Activated T-helper 2 cell treated with anti-CD3 and anti-CD28 coated beads, Interferon-gamma antibody, Interleukin-2, Interleukin-4, amounts not matched to agents 10 μg/mL and 5 μg/mL and 100 μg/mL, durations not matched to agents 14 hours and 24 hours and 36 hours (primary cell): Measurements from ENCODE around the gene TBRG4. TPM values are rescaled to one million over a fixed set of nuclear protein-coding genes. Genes with fewer than 3 reads are reported as not detected.

Experiments used
- DNase-seq: peaks from one replicate; pipeline ENCODE4 v3.0.0; 2021; ENCODE audit warnings: low spot score
- H3K27ac Mint-ChIP-seq: one replicate; pipeline ENCODE4 v1.8.0; 2021; ENCODE audit warnings: mixed read lengths
- H3K27me3 Mint-ChIP-seq: one replicate; pipeline ENCODE4 v1.8.0; 2021; ENCODE audit warnings: low read depth, mixed read lengths
- H3K36me3 Mint-ChIP-seq: one replicate; pipeline ENCODE4 v1.8.0; 2021; ENCODE audit warnings: low read depth, mixed read lengths
- H3K4me1 Mint-ChIP-seq: one replicate; pipeline ENCODE4 v1.8.0; 2021; ENCODE audit warnings: low read depth, mixed read lengths
- H3K4me3 Mint-ChIP-seq: one replicate; pipeline ENCODE4 v1.8.0; 2021; ENCODE audit warnings: low read depth, mild to moderate bottlenecking, moderate library complexity, mixed read lengths
- H3K9me3 Mint-ChIP-seq: one replicate; pipeline ENCODE4 v1.8.0; 2021; ENCODE audit warnings: mixed read lengths
- intact Hi-C: fragments of 100-400 bp; cut with micrococcal nuclease; formaldehyde crosslinking; loops from one replicate; pipeline ENCODE4 v1.15.1; 2023
- total RNA-seq: library from RNA; stranded (reverse); gene quantifications from 2 replicates; pipeline ENCODE4 v1.2.3, GENCODE V29; 2022

TBRG4 gene
- total RNA-seq, 1 donor from 2014 or later: 180 TPM

GRCh38 chr7:45103958-45104843 lies 7.3 kb downstream of the TBRG4 start:
- H3K27ac Mint-ChIP-seq: no peak overlapping the region
- no peak overlapping the region for H3K4me3 Mint-ChIP-seq
- peaks cover 75% of the 10 kb centered on the region for H3K36me3 Mint-ChIP-seq
- H3K9me3 Mint-ChIP-seq: no peaks in the 10 kb centered on the region
- intact Hi-C loops: no loop called here
- peaks cover 17% of the 10 kb centered on the region for H3K4me1 Mint-ChIP-seq
- DNase-seq: no peak
- no peaks in the 10 kb centered on the region for H3K27me3 Mint-ChIP-seq

DNA sequence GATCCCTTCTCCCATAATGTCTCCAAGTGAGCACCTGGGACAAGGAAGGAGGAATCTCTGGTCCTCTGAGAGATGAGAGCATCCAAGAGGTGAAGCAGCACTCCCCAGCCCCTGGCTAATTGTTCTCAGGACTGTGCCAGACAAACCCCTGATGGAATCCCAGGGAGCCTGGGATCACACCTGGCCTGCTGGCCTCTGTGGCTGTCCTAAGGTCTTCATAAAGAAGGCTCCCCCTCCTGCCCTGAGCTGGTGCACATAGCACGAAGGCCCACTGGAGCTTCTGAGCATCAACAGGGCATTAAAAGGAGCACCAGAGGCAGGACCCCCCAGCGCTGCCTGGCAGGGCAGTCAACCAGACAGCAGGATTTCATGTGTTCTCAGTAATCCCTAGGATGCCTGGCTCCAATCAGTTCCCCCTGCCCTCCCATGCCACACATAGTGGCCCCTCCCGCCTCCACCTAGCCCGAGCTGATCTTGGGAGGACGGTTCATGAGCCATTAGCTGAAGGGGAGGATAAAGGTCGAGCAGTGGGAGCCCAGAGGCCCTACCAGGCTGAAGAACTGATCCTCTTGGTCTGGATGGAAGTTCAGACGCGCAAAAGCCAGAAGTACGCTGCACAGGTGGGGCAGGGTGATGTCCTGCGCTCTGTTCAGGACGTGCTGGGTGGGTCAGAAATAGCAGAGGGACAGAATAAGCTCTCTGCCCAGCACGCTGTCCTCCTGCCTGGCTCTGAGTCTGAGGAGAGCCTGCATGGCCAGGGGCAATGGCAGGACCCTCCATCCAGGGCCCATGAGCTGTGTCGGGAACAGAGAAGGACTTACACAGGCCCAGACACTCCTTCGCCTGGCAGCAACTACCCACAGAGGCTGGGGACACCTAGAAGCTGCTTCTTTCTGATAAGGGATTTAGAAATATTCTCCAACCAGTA lies 8.4 kb downstream of the TBRG4 start:
- H3K36me3 Mint-ChIP-seq: peaks cover 65% of the 10 kb centered on the region
- no peak overlapping the region for H3K27ac Mint-ChIP-seq
- no peaks in the 10 kb centered on the region for H3K27me3 Mint-ChIP-seq

GRCh38 chr7:45101748-45102147 lies 9.7 kb downstream of the TBRG4 start:
- H3K9me3 Mint-ChIP-seq: no peaks in the 10 kb centered on the region
- H3K4me3 Mint-ChIP-seq: no peak overlapping the region
- DNase-seq: no peak
- H3K4me1 Mint-ChIP-seq: no peaks in the 10 kb centered on the region
- peaks cover 54% of the 10 kb centered on the region for H3K36me3 Mint-ChIP-seq
- H3K27ac Mint-ChIP-seq: no peak overlapping the region
- H3K27me3 Mint-ChIP-seq: no peaks in the 10 kb centered on the region
- intact Hi-C loops: no loop called here

More for the DNA sequence above, 8.4 kb downstream of the TBRG4 start:
- intact Hi-C loops: no loop called here
- no peak overlapping the region for H3K4me3 Mint-ChIP-seq
- no peaks in the 10 kb centered on the region for H3K9me3 Mint-ChIP-seq
- peaks cover 10% of the 10 kb centered on the region for H3K4me1 Mint-ChIP-seq
- DNase-seq: no peak

DNA sequence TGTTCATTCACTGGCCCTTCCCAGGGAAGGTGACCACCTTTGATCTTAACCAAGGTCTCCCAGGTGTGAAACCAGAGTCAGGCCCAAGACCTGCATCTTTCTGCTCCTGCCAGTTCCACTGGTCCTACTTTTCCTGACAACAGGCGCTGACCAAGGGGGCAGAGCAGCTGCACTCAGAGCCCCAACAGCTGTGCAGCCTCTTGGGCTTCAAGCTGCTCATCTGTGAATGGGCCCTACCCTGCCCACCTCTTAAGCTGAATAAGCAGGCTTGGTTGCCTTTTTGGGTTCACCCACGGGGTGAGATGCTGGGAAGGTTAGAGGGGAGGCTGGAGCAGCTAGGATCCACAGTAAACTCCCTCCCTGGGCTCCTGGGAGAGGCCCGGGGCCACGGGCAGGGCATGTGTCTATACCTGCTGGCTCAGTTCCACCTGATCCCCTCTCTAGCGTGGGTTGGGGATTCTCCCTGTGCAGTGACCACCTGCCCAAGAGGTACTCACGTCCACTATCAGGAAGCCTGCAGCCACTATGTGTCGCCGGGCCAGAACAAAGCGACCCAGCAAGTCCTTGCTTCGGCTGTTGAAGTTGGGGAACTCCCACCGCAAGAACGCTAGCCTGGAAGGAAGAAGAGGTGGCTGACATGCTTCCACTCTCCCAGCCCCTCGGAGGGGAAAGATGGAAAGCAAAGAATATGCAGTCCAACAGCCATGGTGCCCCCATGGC lies 10.6 kb downstream of the TBRG4 start:
- DNase-seq: no peak
- Mint-ChIP-seq H3K27me3 (no peaks in the 10 kb centered on the region), H3K4me1 (no peaks in the 10 kb centered on the region), H3K27ac (no peak overlapping the region), H3K4me3 (no peak overlapping the region), H3K36me3 (peaks cover 48% of the 10 kb centered on the region), H3K9me3 (no peaks in the 10 kb centered on the region)
- intact Hi-C loops: no loop called here

- intact Hi-C loops: no loop called here
- Mint-ChIP-seq H3K27me3 (no peaks in the 10 kb centered on the region), H3K36me3 (peaks cover 41% of the 10 kb centered on the region), H3K4me1 (no peaks in the 10 kb centered on the region), H3K9me3 (no peaks in the 10 kb centered on the region), H3K4me3 (no peak overlapping the region), H3K27ac (no peak overlapping the region)
- DNase-seq: no peak
Observed at GRCh38 chr7:45099891-45100760, 11.4 kb downstream of the TBRG4 start.

DNA sequence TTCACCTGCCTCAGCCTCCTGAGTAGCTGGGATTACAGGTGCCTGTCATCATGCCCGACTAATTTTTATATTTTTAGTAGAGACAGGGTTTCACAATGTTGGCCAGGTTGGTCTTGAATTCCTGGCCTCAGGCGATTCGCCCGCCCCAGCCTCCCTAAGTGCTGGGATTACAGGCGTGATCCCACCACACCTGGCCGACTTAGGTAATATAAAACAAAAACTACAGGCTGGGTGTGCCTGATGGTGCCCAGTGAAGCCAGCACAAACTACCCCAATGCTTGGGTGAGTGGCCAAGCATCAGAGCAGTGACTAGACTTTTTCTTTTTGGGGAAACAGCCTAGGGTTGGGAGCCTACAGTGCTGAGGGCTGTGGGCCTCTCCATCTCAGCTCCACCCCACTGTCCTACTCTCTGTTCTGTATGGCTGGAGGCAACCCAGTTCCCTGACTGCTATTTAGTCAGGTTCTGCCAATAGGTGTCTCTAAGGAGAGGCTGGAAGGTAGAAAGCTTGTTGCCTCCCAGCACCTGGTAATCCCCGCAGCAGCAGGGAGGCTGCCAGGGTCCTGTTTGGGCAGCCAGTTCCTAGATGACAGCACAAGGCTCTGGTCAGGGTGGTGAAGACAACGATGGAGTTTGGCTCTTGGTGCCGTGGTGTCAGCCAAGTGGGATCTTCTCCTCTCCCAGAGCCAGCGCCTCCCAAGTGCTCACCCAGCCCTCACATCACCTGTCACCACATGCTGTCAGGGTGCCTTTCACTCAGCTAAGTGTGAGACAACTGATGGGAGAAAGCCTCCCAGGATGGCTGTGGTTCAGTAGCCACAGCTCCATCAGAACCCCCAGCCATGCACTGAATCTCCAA lies 12.3 kb downstream of the TBRG4 start:
- H3K36me3 Mint-ChIP-seq: peaks cover 34% of the 10 kb centered on the region
- H3K9me3 Mint-ChIP-seq: no peaks in the 10 kb centered on the region
- no peaks in the 10 kb centered on the region for H3K4me1 Mint-ChIP-seq
- no peak overlapping the region for H3K27ac Mint-ChIP-seq
- no peaks in the 10 kb centered on the region for H3K27me3 Mint-ChIP-seq
- DNase-seq: no peak
- no peak overlapping the region for H3K4me3 Mint-ChIP-seq
- intact Hi-C loops: no loop called here

DNA sequence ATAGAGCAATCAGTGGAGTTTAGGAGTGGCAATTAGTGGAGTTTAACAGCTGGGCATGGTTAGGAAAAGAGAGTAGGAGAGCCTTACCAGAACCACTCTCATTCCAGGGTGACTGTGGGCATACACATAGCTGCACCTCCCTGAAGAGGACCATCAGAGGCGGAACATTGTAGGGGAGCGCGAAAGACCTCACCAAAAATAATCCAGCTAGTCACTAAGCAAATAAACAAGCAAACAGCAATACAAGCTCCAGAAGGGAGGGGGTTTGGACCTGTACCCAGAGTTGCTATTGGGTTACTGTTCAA lies 18.6 kb downstream of the TBRG4 start:
- H3K27ac Mint-ChIP-seq: no peak overlapping the region
- peaks cover 24% of the 10 kb centered on the region for H3K27me3 Mint-ChIP-seq
- H3K4me3 Mint-ChIP-seq: no peak overlapping the region
- H3K36me3 Mint-ChIP-seq: peaks cover 3% of the 10 kb centered on the region
- peaks cover 4% of the 10 kb centered on the region for H3K9me3 Mint-ChIP-seq
- DNase-seq: no peak
- H3K4me1 Mint-ChIP-seq: peaks cover 9% of the 10 kb centered on the region
- intact Hi-C loops: no loop called here

- peaks cover 9% of the 10 kb centered on the region for H3K4me1 Mint-ChIP-seq
- H3K4me3 Mint-ChIP-seq: no peak overlapping the region
- no peak overlapping the region for H3K27ac Mint-ChIP-seq
- intact Hi-C loops: no loop called here
- peaks cover 4% of the 10 kb centered on the region for H3K9me3 Mint-ChIP-seq
- H3K27me3 Mint-ChIP-seq: peaks cover 24% of the 10 kb centered on the region
- H3K36me3 Mint-ChIP-seq: peaks cover 3% of the 10 kb centered on the region
- no peak for DNase-seq
Observed at GRCh38 chr7:45092100-45092930, 19.2 kb downstream of the TBRG4 start.

DNA sequence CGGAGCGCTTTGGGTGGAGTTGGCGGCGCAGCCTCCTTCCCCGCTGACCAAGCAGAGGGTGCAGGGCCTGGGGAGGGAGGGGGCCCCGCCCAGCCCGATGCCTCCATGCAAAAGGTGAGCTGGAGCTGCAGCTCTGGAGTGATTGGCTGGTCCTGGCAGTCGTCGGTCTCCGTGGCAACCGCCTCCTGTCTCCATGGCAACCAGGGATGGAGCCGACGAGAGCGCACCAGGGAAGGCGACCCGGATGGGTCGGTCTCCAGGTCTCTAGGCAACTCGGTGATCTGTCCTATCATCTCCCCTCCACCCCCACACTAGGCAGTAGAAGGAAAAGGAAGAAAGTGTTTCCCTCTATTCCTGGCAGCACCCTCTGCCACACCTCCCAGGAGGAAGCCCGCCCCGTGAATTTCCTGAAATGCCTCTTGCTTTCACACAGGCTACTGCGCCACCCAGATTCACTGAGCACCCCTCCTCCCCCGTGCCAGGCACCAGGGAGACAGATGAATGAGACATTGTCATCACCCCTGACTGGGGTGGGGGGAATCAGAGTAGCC lies 22.1 kb downstream of the TBRG4 start:
- Mint-ChIP-seq H3K4me1 (peaks cover 9% of the 10 kb centered on the region), H3K27me3 (peaks cover 26% of the 10 kb centered on the region), H3K9me3 (peaks cover 4% of the 10 kb centered on the region), H3K4me3 (peak overlapping the region; percentile 64), H3K27ac (no peak overlapping the region), H3K36me3 (peaks cover 3% of the 10 kb centered on the region)
- peak; percentile 64 for DNase-seq
- intact Hi-C loops: no loop called here

GRCh38 chr7:45088821-45089340 lies 22.6 kb downstream of the TBRG4 start, which contains the start of gene NACAD:
NACAD (minus strand) TSS chr7:45088969; CDS start chr7:45088894, 75 bp downstream.
- Mint-ChIP-seq H3K4me1 (peaks cover 9% of the 10 kb centered on the region), H3K4me3 (peak within 1 kb of the TSS; percentile 64), H3K27me3 (peaks cover 26% of the 10 kb centered on the region), H3K9me3 (peaks cover 4% of the 10 kb centered on the region), H3K27ac (no peak within 1 kb of the TSS), H3K36me3 (peaks cover 3% of the 10 kb centered on the region)
- no peak for DNase-seq
- intact Hi-C loops: no loop called here
